Activated B cell treated with CpG ODN at 0.5 μM for 24 hours (primary cell): Measurements from ENCODE around the gene SYS1. TPM values are rescaled to one million over a fixed set of nuclear protein-coding genes. Genes with fewer than 3 reads are reported as not detected.
A peak's percentile ranks its signal among the peaks of the same experiment; 100 is the strongest.

Experiments used
- ATAC-seq: fragments of 200-7000 bp; cut with Tn5 transposase; one replicate; pipeline ENCODE4 v1.10.0; 2021; ENCODE audit warnings: low read depth, mild to moderate bottlenecking, moderate library complexity
- CTCF ChIA-PET: fragments of 350-600 bp; sonication (Branson Sonifier 250); formaldehyde crosslinking; loops from one replicate; lab custom pipeline; 2021; ENCODE audit warnings: antibody characterized with exemption; lab: Charles Lee
- POLR2A ChIA-PET: fragments of 350-600 bp; sonication (Branson Sonifier 250); formaldehyde crosslinking; loops from one replicate; lab custom pipeline; 2021; ENCODE audit warnings: antibody characterized with exemption; lab: Charles Lee
- DNase-seq: peaks from one replicate; pipeline ENCODE4 v3.0.0; 2022
- H3K27ac Mint-ChIP-seq: one replicate; pipeline ENCODE4 v1.8.0; 2020; ENCODE audit warnings: mixed read lengths
- H3K27me3 Mint-ChIP-seq: one replicate; pipeline ENCODE4 v1.8.0; 2021; ENCODE audit warnings: mixed read lengths
- H3K36me3 Mint-ChIP-seq: one replicate; pipeline ENCODE4 v1.8.0; 2021; ENCODE audit warnings: low read depth, mixed read lengths
- H3K4me1 Mint-ChIP-seq: one replicate; pipeline ENCODE4 v1.8.0; 2021; ENCODE audit warnings: mixed read lengths
- H3K4me3 Mint-ChIP-seq: one replicate; pipeline ENCODE4 v1.8.0; 2020; ENCODE audit warnings: mild to moderate bottlenecking, mixed read lengths
- H3K9me3 Mint-ChIP-seq: one replicate; pipeline ENCODE4 v1.8.0; 2020; ENCODE audit warnings: mixed read lengths
- intact Hi-C: fragments of 100-400 bp; cut with micrococcal nuclease; formaldehyde crosslinking; loops from one replicate; pipeline ENCODE4 v1.15.1; 2024
- total RNA-seq: library from RNA; stranded (reverse); gene quantifications from 2 replicates; pipeline ENCODE4 v1.2.3, GENCODE V29; 2022
- TF ChIP-seq, protein P1 (sequence below): fragments of 200-600 bp; IDR thresholded peaks from one replicate; pipeline ENCODE4 v1.8.0; 2022; ENCODE audit warnings: antibody characterized with exemption, mild to moderate bottlenecking

Gene SYS1
- total RNA-seq, 1 donor from 2014 or later, result 35.2 TPM

DNA sequence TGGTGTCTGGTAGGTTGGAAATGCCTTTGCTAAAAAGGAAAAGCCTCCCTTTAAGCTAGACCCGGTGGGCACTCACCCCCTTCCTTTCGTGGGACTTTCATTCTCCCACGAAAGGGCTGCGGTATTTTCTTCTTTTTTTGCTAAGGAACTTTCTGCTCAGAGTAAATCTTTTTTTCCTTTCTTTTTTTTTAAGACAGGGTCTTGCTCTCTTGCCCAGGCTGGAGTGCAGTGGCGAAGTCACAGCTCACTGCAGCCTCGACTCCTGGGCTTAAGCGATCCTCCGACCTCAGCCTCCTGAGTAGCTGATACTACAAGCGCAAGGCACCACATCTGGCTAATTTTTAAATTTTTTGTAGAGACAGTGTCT, 11.1 kb downstream of the SYS1 start:
- intact Hi-C loops, result loop anchor here (1.0 kb wide), 2 partner anchors 11 to 63 kb away; partner anchors contain the start of gene SYS1
- ChIA-PET POLR2A (interaction anchor here (0.9 to 4.7 kb wide), 9 partner anchors 12 to 89 kb away, joined by 3 to 46 read pairs (median 5); partner anchors contain the start of genes PIGT and SYS1), CTCF (interaction anchor here (1.0 to 22.9 kb wide), 25 partner anchors 9 to 397 kb away, joined by 3 to 534 read pairs (median 6); partner anchors contain the start of genes PIGT and SYS1)
- peaks cover 17% of the 10 kb centered on the region for H3K36me3 Mint-ChIP-seq
- H3K27me3 Mint-ChIP-seq, result no peaks in the 10 kb centered on the region
- peak overlapping the region; percentile 76 for H3K27ac Mint-ChIP-seq
- DNase-seq (no peak), ATAC-seq (no peak)
- no peaks in the 10 kb centered on the region for H3K9me3 Mint-ChIP-seq
- H3K4me1 Mint-ChIP-seq, result peaks cover 50% of the 10 kb centered on the region
- H3K4me3 Mint-ChIP-seq, result peak overlapping the region; percentile 86
- TF ChIP-seq, protein P1, sequence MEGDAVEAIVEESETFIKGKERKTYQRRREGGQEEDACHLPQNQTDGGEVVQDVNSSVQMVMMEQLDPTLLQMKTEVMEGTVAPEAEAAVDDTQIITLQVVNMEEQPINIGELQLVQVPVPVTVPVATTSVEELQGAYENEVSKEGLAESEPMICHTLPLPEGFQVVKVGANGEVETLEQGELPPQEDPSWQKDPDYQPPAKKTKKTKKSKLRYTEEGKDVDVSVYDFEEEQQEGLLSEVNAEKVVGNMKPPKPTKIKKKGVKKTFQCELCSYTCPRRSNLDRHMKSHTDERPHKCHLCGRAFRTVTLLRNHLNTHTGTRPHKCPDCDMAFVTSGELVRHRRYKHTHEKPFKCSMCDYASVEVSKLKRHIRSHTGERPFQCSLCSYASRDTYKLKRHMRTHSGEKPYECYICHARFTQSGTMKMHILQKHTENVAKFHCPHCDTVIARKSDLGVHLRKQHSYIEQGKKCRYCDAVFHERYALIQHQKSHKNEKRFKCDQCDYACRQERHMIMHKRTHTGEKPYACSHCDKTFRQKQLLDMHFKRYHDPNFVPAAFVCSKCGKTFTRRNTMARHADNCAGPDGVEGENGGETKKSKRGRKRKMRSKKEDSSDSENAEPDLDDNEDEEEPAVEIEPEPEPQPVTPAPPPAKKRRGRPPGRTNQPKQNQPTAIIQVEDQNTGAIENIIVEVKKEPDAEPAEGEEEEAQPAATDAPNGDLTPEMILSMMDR, result no peak

DNA sequence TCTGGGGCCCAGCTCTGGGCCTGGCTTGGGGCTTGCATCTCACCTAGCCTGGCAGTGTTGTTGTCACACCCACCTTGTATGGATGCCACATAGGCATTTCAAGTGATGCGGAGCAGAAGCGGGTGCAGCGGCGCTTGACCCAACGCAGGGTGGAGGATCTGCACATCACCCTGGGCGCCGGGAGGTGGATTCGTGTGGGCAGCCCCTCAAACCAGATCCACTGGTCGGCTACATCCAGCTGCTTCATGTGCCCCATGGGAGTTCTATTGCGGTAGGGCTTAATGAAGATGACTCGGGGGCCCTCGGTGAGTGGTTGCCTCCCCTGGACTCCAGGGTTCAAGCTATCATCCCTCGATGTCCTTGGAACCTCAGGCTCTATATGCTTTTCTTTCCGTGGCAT, 12.0 kb downstream of the SYS1 start:
- intact Hi-C loops, result loop anchor here (1.0 kb wide), 2 partner anchors 12 to 62 kb away; partner anchors contain the start of gene SYS1
- H3K27ac Mint-ChIP-seq, result no peak overlapping the region
- peaks cover 15% of the 10 kb centered on the region for H3K36me3 Mint-ChIP-seq
- H3K4me1 Mint-ChIP-seq, result peaks cover 44% of the 10 kb centered on the region
- ChIA-PET POLR2A (interaction anchor here (0.5 to 3.7 kb wide), 2 partner anchors 41 to 48 kb away, joined by 3 to 28 read pairs; partner anchors contain the start of gene PIGT), CTCF (interaction anchor here (2.3 to 22.9 kb wide), 4 partner anchors 12 to 60 kb away, joined by 16 to 534 read pairs (median 46); partner anchors contain the start of genes PIGT and SYS1)
- no peak for ATAC-seq
- no peaks in the 10 kb centered on the region for H3K27me3 Mint-ChIP-seq
- H3K4me3 Mint-ChIP-seq, result no peak overlapping the region
- DNase-seq, result no peak
- no peaks in the 10 kb centered on the region for H3K9me3 Mint-ChIP-seq
- TF ChIP-seq, protein P1, result no peak

DNA sequence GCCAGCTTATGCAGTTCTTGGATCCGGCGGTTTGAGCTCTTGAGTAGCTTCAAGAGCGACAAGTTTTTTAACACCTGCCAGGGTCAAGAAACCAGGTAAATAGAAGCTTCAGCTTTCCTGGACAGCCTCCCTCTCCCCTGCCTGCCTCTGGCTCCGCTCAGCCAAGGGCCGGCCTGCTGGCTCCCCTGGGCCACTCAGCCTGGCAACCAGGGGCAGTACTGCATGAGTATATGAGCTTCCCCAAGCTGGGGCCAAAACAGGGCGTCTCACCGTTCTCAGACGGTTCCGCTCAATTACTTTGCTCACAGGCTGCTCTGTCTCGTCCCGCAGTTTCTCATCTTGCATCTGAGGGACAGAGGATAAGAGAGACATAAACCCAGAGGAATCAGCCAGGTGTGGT, 14.3 kb downstream of the SYS1 start:
- ATAC-seq, result no peak
- TF ChIP-seq, protein P1, result no peak
- H3K27ac Mint-ChIP-seq, result no peak overlapping the region
- DNase-seq, result no peak
- no peak overlapping the region for H3K4me3 Mint-ChIP-seq
- peaks cover 22% of the 10 kb centered on the region for H3K4me1 Mint-ChIP-seq
- H3K36me3 Mint-ChIP-seq, result peaks cover 14% of the 10 kb centered on the region
- H3K9me3 Mint-ChIP-seq, result no peaks in the 10 kb centered on the region
- no peaks in the 10 kb centered on the region for H3K27me3 Mint-ChIP-seq
- intact Hi-C loops, result no loop called here
- CTCF ChIA-PET, result interaction anchor here (2.0 to 22.9 kb wide), 3 partner anchors 15 to 58 kb away, joined by 5 to 534 read pairs (median 75); partner anchors contain the start of gene SYS1
- POLR2A ChIA-PET, result no interaction called here

DNA sequence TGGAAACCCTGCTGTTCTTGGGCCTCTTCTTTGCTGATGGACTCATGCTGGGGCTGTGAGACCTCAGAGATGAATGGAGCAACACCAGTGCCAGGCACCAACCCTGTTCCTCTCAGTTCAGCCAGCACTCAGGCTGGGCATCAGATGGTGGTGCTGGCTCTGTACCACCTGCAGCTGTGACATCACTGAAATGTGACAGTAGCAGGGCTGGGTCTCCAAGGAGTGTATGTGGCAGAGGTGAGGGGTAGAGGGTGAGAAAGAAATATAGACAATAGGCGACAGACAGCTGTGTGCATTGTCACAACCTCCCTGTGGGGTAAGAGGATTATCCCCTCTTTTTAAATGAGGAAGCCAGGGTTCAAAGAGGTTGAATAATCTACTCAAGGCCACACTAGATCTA, 15.2 kb downstream of the SYS1 start, which contains the start of gene TP53TG5:
TP53TG5 (minus strand) TSS at position 135 of the 400 bp plus-strand sequence; CDS start at position 46, 89 bp downstream.
- POLR2A ChIA-PET, result interaction anchor here (0.6 kb wide), 1 partner anchor 483 kb away, joined by 3 read pairs; no protein-coding TSS in a partner anchor
- Mint-ChIP-seq H3K27me3 (no peaks in the 10 kb centered on the region), H3K4me3 (no peak within 1 kb of the TSS), H3K36me3 (peaks cover 14% of the 10 kb centered on the region), H3K9me3 (no peaks in the 10 kb centered on the region), H3K4me1 (peaks cover 15% of the 10 kb centered on the region), H3K27ac (no peak within 1 kb of the TSS)
- intact Hi-C loops, result no loop called here
- DNase-seq (no peak), ATAC-seq (no peak)
- CTCF ChIA-PET, result interaction anchor here (22.9 kb wide), 1 partner anchor 57 kb away, joined by 534 read pairs; no protein-coding TSS in a partner anchor
- TF ChIP-seq, protein P1, result no peak

DNA sequence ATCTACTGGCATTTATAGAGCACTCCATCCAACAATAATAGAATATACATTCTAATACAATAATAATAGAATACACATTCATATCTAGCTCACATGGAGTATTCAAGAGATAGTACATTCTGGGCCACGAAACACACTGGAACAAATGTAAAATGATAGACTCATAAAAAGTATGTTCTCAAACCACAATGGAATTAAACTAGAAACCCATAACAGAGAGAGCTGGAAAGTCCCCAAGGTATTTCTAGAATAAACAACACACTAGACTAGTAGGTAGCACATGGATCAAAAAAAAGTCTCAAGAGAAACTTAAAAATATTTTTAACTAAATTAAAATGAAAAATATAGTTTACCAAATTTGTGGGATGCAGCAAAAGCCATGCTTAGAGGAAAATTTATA, 24.3 kb downstream of the SYS1 start:
- no peaks in the 10 kb centered on the region for H3K27me3 Mint-ChIP-seq
- intact Hi-C loops, result loop anchor here (2.0 kb wide), 1 partner anchor 20 kb away; no protein-coding TSS in a partner anchor
- CTCF ChIA-PET, result interaction anchor here (1.0 to 2.4 kb wide), 2 partner anchors 13 to 49 kb away, joined by 7 to 11 read pairs; no protein-coding TSS in a partner anchor
- POLR2A ChIA-PET, result interaction anchor here (1.3 kb wide), 1 partner anchor 28 kb away, joined by 4 read pairs; the partner anchor contains the start of gene PIGT
- TF ChIP-seq, protein P1, result no peak
- ATAC-seq (no peak), DNase-seq (no peak)
- peaks cover 5% of the 10 kb centered on the region for H3K4me1 Mint-ChIP-seq
- H3K27ac Mint-ChIP-seq, result no peak overlapping the region
- peaks cover 8% of the 10 kb centered on the region for H3K36me3 Mint-ChIP-seq
- no peak overlapping the region for H3K4me3 Mint-ChIP-seq
- H3K9me3 Mint-ChIP-seq, result peaks cover 2% of the 10 kb centered on the region
